Activated CD8-positive, alpha-beta T cell treated with anti-CD3 and anti-CD28 coated beads for 36 hours (primary cell): ENCODE measurements around the gene CKAP5. TPM values are rescaled to one million over a fixed set of nuclear protein-coding genes. Genes with fewer than 3 reads are reported as not detected.
A peak's percentile ranks its signal among the peaks of the same experiment; 100 is the strongest.

ENCODE experiments used
- ATAC-seq: fragments of 200-7000 bp; cut with Tn5 transposase; one replicate; pipeline ENCODE4 v1.10.0; 2021; ENCODE audit warnings: mild to moderate bottlenecking, moderate library complexity
- CTCF ChIA-PET: fragments of 350-600 bp; sonication (Branson Sonifier 250); formaldehyde crosslinking; loops from one replicate; lab custom pipeline; 2021; ENCODE audit warnings: antibody characterized with exemption; lab: Charles Lee
- POLR2A ChIA-PET: fragments of 350-600 bp; sonication (Branson Sonifier 250); formaldehyde crosslinking; loops from one replicate; lab custom pipeline; 2021; ENCODE audit warnings: antibody characterized with exemption; lab: Charles Lee
- DNase-seq: peaks from one replicate; pipeline ENCODE4 v3.0.0-alpha.2; 2020
- H3K27ac Mint-ChIP-seq: one replicate; pipeline ENCODE4 v1.8.0; 2021; ENCODE audit warnings: mild to moderate bottlenecking, mixed read lengths
- H3K27me3 Mint-ChIP-seq: one replicate; pipeline ENCODE4 v1.8.0; 2021; ENCODE audit warnings: mixed read lengths
- H3K36me3 Mint-ChIP-seq: one replicate; pipeline ENCODE4 v1.8.0; 2021; ENCODE audit warnings: low read depth, mixed read lengths
- H3K4me1 Mint-ChIP-seq: one replicate; pipeline ENCODE4 v1.8.0; 2021; ENCODE audit warnings: low read depth, mixed read lengths
- H3K4me3 Mint-ChIP-seq: one replicate; pipeline ENCODE4 v1.8.0; 2021; ENCODE audit warnings: mild to moderate bottlenecking, moderate library complexity, mixed read lengths
- H3K9me3 Mint-ChIP-seq: one replicate; pipeline ENCODE4 v1.8.0; 2021; ENCODE audit warnings: mixed read lengths
- intact Hi-C: fragments of 100-400 bp; cut with micrococcal nuclease; formaldehyde crosslinking; loops from one replicate; pipeline ENCODE4 v1.10.0; 2022
- microRNA-seq: library from miRNA; unstranded; fragments of <30 nt; microRNA quantifications from one replicate; pipeline ENCODE4 v1.2.0, GENCODE V29; 2022; ENCODE audit warnings: borderline microRNAs expressed, borderline replicate concordance
- total RNA-seq, 2 experiments: library from RNA; stranded (reverse); gene quantifications; one replicate each; pipeline ENCODE4 v1.2.3, GENCODE V29; 2021
- TF ChIP-seq, protein P1 (sequence below): fragments of 200-600 bp; IDR thresholded peaks from one replicate; pipeline ENCODE4 v1.8.0; 2022; ENCODE audit warnings: antibody characterized with exemption, mild to moderate bottlenecking

The CKAP5 gene
- total RNA-seq, 2 experiments from 2014 or later, result 137 to 145 TPM

DNA sequence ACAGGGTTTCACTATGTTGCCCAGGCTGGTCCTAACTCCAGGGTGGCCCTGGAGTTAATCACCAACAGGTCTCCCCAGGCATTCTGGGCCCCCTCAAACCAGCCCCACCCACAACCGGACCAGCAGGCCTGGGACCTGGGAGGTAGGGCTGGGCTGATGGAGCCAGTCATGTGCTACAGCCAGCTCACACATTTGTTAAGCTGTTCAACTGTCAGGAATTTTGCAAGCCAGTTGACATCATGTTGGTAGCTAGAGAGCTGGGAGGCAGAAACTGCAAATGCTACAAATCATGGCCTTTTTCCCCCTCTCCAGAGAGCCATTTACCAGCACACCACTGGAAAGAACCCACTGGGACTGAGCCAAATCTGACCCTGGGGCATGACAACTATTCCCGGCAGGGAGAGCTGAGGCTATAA is 152.5 kb downstream of the CKAP5 start:
- TF ChIP-seq, protein P1, sequence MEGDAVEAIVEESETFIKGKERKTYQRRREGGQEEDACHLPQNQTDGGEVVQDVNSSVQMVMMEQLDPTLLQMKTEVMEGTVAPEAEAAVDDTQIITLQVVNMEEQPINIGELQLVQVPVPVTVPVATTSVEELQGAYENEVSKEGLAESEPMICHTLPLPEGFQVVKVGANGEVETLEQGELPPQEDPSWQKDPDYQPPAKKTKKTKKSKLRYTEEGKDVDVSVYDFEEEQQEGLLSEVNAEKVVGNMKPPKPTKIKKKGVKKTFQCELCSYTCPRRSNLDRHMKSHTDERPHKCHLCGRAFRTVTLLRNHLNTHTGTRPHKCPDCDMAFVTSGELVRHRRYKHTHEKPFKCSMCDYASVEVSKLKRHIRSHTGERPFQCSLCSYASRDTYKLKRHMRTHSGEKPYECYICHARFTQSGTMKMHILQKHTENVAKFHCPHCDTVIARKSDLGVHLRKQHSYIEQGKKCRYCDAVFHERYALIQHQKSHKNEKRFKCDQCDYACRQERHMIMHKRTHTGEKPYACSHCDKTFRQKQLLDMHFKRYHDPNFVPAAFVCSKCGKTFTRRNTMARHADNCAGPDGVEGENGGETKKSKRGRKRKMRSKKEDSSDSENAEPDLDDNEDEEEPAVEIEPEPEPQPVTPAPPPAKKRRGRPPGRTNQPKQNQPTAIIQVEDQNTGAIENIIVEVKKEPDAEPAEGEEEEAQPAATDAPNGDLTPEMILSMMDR, result no peak
- H3K36me3 Mint-ChIP-seq, result peaks cover 7% of the 10 kb centered on the region
- POLR2A ChIA-PET, result interaction anchor here (0.8 kb wide), 1 partner anchor 15 kb away, joined by 4 read pairs; no protein-coding TSS in a partner anchor

More for the DNA sequence above, 152.5 kb downstream of the CKAP5 start:
- Mint-ChIP-seq H3K4me1 (peaks cover 21% of the 10 kb centered on the region), H3K27ac (no peak overlapping the region), H3K27me3 (no peaks in the 10 kb centered on the region), H3K4me3 (no peak overlapping the region), H3K9me3 (no peaks in the 10 kb centered on the region)
- DNase-seq (no peak), ATAC-seq (no peak)
- CTCF ChIA-PET, result no interaction called here
- intact Hi-C loops, result no loop called here

Small RNA genes lying within 50 kb of the gene (microRNA-seq; reads per million reads assigned to microRNA genes)
- 3.3 reads per million, percentile 8 among the genes with 10 or more reads in this experiment for gene MIR5582

Other genes starting within 250 kb of the CKAP5 start
- 1 to 10 TPM; 3.1 to 3.3 TPM for gene HARBI1, start 229.1 kb downstream of the CKAP5 start, total RNA-seq
- 10 to 100 TPM; 53.4 to 61.2 TPM for gene ATG13, start 228.7 kb downstream of the CKAP5 start, total RNA-seq
- 10 to 100 TPM; 32.7 to 34.5 TPM for gene ARHGAP1, start 145.7 kb downstream of the CKAP5 start, total RNA-seq
- gene ZNF408, start 145.2 kb downstream of the CKAP5 start, total RNA-seq, result 1 to 10 TPM; 9.2 to 9.7 TPM
- gene F2, start 127.1 kb downstream of the CKAP5 start, total RNA-seq, result not detected
- gene LRP4, start 72.3 kb upstream of the CKAP5 start, total RNA-seq, result under 1 TPM; 0.36 to 0.45 TPM
- gene CSTPP1, start 90.5 kb upstream of the CKAP5 start, total RNA-seq, result 10 to 100 TPM; 12.8 to 14.4 TPM